T follicular helper cell (primary cell): ENCODE measurements around the gene CDH4.

Experiments
- DNase-seq: peaks from one replicate; pipeline ENCODE4 v3.0.0-alpha.2; 2020; ENCODE audit warnings: low read depth

CDH4 gene

DNA sequence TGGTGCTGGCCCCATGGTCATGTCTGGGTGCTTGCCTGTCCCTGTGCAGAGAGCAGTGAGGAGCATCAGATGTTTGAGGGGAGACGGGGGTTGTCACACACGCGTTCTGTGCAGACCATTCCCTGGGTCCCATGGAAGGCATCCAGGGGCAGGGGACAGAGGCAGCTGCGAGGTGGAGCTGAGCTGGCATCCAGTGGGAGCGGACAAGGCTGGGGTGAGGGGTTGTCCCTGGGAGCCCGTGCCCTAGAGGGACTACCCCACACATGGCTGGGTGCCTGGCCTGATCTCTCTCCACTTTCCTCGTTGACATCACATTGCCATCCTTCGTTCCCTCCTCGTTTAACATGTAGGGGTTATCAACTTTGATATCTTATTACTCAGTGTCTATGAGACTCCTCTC, 331.3 kb downstream of the CDH4 start:
- DNase-seq, result no peak

DNA sequence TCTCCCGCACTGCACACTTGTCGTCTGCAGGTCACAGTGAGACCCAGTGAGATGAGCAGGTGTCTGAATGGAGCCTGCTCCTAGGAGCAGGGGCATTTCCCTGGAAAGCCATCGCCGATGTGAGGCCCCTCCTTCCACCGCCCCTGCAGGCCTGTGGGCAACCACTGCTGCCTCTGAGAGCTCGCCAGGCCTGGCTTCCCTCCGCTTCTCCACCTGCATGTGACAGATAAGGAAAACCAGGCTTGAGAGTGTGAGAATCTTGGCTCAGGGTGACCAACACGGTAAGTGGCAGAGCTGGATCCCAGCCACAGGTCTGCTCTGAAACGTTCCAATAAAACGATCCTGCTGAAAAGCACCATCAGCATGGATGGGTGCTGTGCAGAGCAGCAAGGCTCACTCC, 332.8 kb downstream of the CDH4 start:
- DNase-seq, result no peak

DNA sequence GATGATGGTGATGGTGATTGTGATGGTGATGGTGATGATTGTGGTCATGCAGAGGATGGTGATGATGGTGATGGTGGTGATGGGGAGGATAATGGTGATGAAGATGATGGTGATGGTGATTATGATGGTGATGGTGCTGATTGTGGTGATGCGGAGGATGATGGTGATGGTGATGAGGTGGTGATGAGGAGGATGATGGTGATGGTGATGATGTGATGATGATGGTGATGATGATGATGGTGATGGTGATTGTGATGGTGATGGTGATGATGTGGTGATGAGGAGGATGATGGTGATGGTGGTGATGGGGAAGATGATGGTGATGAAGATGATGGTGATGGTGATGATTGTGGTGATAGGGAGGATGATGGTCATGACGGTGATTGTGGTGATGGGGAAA, 333.7 kb downstream of the CDH4 start:
- DNase-seq, result no peak

GRCh38 chr20:61587036-61587435, 335.0 kb downstream of the CDH4 start:
- DNase-seq, result no peak

GRCh38 chr20:61587681-61588289, 335.7 kb downstream of the CDH4 start:
- DNase-seq, result no peak

- DNase-seq, result no peak
These were observed 336.6 kb downstream of the CDH4 start for GRCh38 chr20:61588411-61589385.

- DNase-seq, result no peak
These were observed 338.2 kb downstream of the CDH4 start for GRCh38 chr20:61590236-61590635.

- DNase-seq, result no peak
These were observed 341.5 kb downstream of the CDH4 start for GRCh38 chr20:61593516-61593915.

DNA sequence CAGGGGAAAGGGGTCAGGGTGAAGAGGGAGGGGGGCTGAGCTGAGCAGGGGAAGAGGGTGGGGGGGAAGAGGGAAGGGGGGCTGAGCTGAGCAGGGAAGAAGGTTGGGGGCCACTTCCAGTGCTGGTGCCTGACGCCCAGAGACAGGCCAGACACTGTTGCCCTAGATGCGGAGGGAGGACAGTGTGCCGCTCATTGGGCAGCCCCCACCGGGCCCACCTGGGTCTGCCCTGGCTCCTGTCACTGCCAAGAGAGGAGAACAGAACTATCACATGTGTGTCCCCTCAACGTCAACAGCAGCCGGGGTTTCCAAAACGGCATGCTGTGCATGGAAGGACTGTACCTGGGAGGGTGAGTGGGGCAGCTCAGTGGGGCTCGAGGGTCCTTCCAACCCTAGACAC, 342.1 kb downstream of the CDH4 start:
- no peak for DNase-seq

DNA sequence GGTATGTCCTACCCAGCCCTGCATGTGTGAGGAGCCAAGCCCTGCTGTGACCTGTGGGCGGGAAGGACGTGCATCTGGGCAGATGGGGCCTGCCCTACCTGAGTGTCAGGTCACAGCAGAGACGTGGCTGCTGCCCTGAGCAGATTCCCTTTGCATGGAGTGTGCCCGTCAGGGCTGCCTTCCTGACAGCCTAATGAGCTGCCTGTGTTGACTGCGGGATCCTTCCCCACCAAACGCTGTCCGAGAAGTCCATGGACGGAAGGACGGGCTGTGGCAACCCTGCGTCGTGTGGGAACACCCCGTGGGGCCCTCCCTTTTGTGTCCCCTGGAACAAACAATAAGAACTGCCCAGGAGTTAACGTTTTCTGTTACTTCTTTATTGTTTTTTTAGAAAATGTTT, 343.2 kb downstream of the CDH4 start:
- no peak for DNase-seq

- no peak for DNase-seq
These were observed 344.7 kb downstream of the CDH4 start for GRCh38 chr20:61596687-61597330.

DNA sequence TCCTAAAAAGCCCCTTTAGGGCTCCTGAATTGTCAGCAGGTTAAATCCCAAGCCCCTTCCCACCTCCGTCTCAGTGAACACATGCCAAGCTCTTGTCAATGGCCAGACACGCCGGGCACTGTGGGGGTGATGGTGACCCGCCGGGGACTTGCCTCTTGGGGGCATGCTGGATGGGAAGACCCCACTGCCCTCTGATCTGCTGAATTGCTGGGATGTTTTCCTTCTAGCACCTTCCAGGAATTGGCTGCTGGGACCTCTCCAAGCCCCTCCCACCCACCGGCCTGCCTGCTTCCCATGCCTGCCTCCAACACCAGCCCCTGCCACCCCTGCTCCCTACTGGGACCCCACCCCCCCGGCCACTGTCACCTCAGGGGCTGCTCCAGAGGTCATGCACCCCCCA, 345.9 kb downstream of the CDH4 start:
- no peak for DNase-seq

DNA sequence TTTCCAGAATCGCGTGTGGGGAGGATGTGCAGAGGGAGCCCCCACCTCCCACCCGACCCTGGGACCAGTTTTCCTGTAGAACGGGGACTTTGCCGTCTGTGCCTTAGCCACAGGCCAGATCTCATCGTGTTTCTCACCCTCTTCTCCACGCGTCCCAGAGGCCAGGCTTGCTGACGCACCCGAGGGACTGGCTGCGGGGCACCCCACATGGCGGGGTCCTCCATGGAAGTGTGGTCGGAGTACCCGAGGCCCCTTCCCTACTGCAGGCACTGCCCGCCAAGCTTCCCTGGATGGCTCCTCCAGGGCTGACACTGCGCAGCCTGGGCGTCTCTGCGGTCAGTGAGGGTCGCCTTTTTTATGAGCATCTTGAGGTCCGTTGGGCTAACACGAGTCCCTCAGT, 346.5 kb downstream of the CDH4 start:
- DNase-seq, result no peak

- DNase-seq, result no peak
These were observed 347.0 kb downstream of the CDH4 start for GRCh38 chr20:61599061-61599531.

- DNase-seq, result no peak
These were observed 347.5 kb downstream of the CDH4 start for GRCh38 chr20:61599541-61599992.

DNA sequence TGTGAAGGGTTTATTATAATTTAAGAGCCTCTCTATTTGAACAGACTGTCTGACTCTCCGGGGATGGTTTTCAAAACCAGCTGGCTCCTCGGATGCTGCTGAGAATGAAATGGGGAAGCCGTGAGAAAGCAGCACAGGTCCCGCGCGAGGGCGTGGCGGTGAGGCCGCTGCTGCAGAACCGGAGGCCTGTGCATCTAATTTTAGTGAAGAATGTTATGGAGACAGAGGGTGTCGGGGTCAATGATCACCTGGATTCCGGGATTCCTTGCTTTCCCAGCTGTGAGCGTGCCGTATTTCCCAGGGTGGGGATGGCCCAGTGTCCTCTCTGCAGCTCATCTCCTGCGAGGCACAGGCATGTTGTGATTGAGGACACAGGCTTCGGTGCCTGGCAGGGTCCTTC, 348.0 kb downstream of the CDH4 start:
- DNase-seq, result no peak

DNA sequence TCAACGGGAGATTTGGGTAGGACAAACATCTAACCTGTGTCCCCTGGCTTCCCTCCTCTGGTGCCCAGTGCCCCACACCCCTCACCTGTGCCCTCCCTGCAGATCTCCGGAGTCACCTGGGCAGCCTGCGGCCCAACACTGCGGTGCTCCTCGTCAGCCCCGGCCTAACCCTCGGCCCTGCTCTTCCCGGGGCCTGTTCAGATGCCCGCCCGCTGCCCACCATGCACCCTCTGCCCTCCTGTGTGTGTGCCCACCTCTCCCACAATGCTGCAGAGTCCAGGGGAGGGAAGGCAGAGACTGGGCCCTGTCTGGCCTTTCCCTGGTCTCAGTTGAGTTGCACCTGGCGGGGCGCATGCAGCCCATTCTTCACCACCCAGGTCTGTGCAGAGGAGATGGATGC, 349.3 kb downstream of the CDH4 start:
- DNase-seq, result no peak

GRCh38 chr20:61601853-61602252, 349.8 kb downstream of the CDH4 start:
- DNase-seq, result no peak

- DNase-seq, result no peak
These were observed 351.7 kb downstream of the CDH4 start for GRCh38 chr20:61603715-61604114.

- DNase-seq, result no peak
These were observed 352.5 kb downstream of the CDH4 start for GRCh38 chr20:61604549-61604948.

DNA sequence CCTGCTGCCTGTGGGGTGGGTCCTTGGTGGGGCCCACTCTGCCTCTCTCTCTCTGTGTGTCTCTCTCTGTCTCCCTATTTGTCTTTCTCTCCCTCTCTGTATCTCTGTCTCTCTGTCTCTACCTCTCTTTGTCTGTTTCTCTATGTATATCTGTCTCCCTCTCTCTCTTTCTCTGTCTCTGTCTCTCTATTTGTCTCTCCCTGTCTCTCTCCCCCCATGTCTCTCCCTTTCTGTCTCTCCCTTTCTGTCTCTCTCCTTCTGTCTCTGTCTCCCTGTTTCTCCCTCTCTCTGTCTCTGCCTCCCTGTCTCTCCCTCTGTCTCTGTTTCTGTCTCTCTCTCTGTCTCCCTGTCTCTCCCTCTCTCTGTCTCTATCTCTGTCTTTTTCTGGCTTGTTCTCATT, 353.2 kb downstream of the CDH4 start:
- DNase-seq, result no peak

DNA sequence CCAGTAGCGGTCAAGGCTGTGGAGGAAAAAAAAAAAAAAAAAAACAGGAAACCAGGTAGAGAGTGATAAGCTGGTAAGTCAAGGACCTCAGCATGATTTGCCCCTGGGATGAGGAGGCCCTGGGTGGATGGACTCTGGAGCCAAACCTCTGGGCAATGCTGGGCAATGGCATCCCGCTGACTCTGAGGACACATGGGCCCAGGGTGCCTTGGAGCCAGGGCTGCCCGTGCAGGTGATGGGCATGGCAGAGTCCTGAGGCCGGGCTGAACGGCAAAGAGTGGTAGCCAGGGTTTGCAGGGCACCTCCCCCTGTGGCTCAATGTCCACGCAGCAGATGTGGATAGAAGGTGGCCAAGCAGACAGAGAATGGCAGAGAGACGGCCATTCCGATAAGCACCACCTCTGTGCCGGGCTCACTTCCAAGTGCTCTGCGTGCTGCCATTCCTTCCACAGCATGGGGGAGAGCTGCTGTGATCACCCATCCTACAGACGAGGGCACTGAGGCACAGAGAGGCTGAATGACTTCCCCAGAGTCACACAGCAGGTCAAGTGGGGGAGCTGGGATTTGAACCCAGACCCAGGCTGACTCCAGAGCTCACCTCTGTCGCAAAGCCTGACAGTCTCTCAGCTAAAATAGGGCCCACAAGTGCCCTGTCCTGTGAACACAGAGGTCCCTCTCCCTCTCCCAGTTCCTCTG, 353.9 kb downstream of the CDH4 start:
- DNase-seq, result no peak
